Keratinocyte (primary cell): ENCODE results near the gene TUNAR. TPM values are rescaled to one million over a fixed set of nuclear protein-coding genes. Genes with fewer than 3 reads are reported as not detected.

Experiments used
- DNase-seq: peaks from one replicate; pipeline ENCODE4 v3.0.0-alpha.2; 2011; ENCODE audit warnings: low read depth, missing footprints, low spot score
- FAIRE-seq: peaks from 2 replicates; lab custom pipeline; 2011; peaks lifted over from hg19 to GRCh38; lab: Jason Lieb, UNC
- H2AFZ ChIP-seq: 2 replicates; pipeline ENCODE4 v1.6.0; 2012; ENCODE audit warnings: low read length, control low read depth, inconsistent platforms; ENCODE audit not compliant: control insufficient read depth
- H3K27ac ChIP-seq: 2 replicates; pipeline ENCODE4 v1.5.1; 2011; ENCODE audit warnings: low read length; ENCODE audit not compliant: control insufficient read depth, insufficient read depth
- H3K27me3 ChIP-seq: 3 replicates; pipeline ENCODE4 v1.6.0; 2011; ENCODE audit warnings: low read length; ENCODE audit not compliant: control insufficient read depth, insufficient read depth; ENCODE audit errors: extremely low read depth
- H3K36me3 ChIP-seq, 2 experiments: 2 replicates in 1 of 2; 3 replicates in 1 of 2; pipeline ENCODE4 v1.5.1; 2011; ENCODE audit warnings: low read length in 2 of 2, mild to moderate bottlenecking in 1 of 2; ENCODE audit not compliant: control insufficient read depth in 2 of 2, insufficient read depth in 2 of 2; ENCODE audit errors: extremely low read depth in 1 of 2
- H3K4me1 ChIP-seq: 3 replicates; pipeline ENCODE4 v1.5.1; 2011; ENCODE audit warnings: low read length; ENCODE audit not compliant: control insufficient read depth, insufficient read depth; ENCODE audit errors: extremely low read depth
- H3K4me2 ChIP-seq: 3 replicates; pipeline ENCODE4 v1.6.0; 2011; ENCODE audit warnings: low read depth, low read length; ENCODE audit not compliant: control insufficient read depth, insufficient read depth; ENCODE audit errors: extremely low read depth
- H3K4me3 ChIP-seq, 3 experiments: fragments of 200-600 bp in 1 of 3; sonication (generic) in 1 of 3; 2 replicates in 2 of 3; 3 replicates in 1 of 3; pipeline ENCODE4 v1.5.1; 2011 to 2016; ENCODE audit warnings: low read length in 3 of 3, mild to moderate bottlenecking in 3 of 3, control low read depth in 2 of 3, inconsistent platforms in 1 of 3, low read depth in 1 of 3, mixed read lengths in 1 of 3, mixed run types in 1 of 3, moderate library complexity in 1 of 3; ENCODE audit not compliant: control insufficient read depth in 2 of 3, insufficient read depth in 2 of 3; ENCODE audit errors: extremely low read depth in 1 of 3
- H3K79me2 ChIP-seq: 2 replicates; pipeline ENCODE4 v1.6.0; 2012; ENCODE audit warnings: low read length; ENCODE audit not compliant: control insufficient read depth, insufficient read depth
- H3K9ac ChIP-seq: 3 replicates; pipeline ENCODE4 v1.6.0; 2011; ENCODE audit warnings: low read length; ENCODE audit not compliant: control insufficient read depth, insufficient read depth; ENCODE audit errors: extremely low read depth
- H3K9me1 ChIP-seq: 3 replicates; pipeline ENCODE4 v1.6.0; 2011; ENCODE audit warnings: low read length; ENCODE audit not compliant: control insufficient read depth, insufficient read depth; ENCODE audit errors: extremely low read depth
- H3K9me3 ChIP-seq: 2 replicates; pipeline ENCODE4 v1.5.1; 2012; ENCODE audit warnings: low read depth, low read length; ENCODE audit not compliant: control insufficient read depth
- H4K20me1 ChIP-seq: 3 replicates; pipeline ENCODE4 v1.6.0; 2011; ENCODE audit warnings: low read length; ENCODE audit not compliant: control insufficient read depth, insufficient read depth; ENCODE audit errors: extremely low read depth
- EZH2 ChIP-seq: IDR thresholded peaks from one replicate; pipeline ENCODE4 v1.6.1; 2012; ENCODE audit warnings: inconsistent platforms, mild to moderate bottlenecking, low read length, moderate library complexity
- dilution Hi-C: fragments of 300-500 bp; cut with MboI; formaldehyde crosslinking; loops from one replicate; pipeline ENCODE4 v1.7.0; 2020; ENCODE audit warnings: low sequenced_read_pairs; ENCODE audit not compliant: extremely low pct_ligation_motif_present
- polyA plus RNA-seq, 5 experiments: library from polyadenylated mRNA; depleted of rRNA in 3 of 5; stranded (reverse) in 3 of 5; stranded (forward) in 1 of 5; unstranded in 1 of 5; fragments of >200 nt; gene quantifications; 1 replicate in 1 of 5; 2 replicates in 3 of 5; 3 replicates in 1 of 5; pipeline versions ENCODE4 v1.2.1 to v1.2.3, GENCODE V29; 2011 to 2012; ENCODE audit warnings: missing spikeins in 2 of 5, low read depth in 1 of 5, low replicate concordance in 1 of 5
- TF ChIP-seq, protein P1 (sequence below), 3 experiments: IDR thresholded peaks in 1 of 3; conservative IDR thresholded peaks in 1 of 3; optimal IDR thresholded peaks in 1 of 3; 2 replicates in 2 of 3; 3 replicates in 1 of 3; pipeline versions ENCODE3 to v1.5.1; 2011; ENCODE audit warnings: low read length in 3 of 3, mild to moderate bottlenecking in 3 of 3, moderate library complexity in 2 of 3, control low read depth in 1 of 3, inconsistent platforms in 1 of 3; ENCODE audit not compliant: insufficient read depth in 2 of 3; ENCODE audit errors: extremely low read depth in 1 of 3

The TUNAR gene
- polyA plus RNA-seq, 1 donor (not counting 4 experiments of a cell fraction or from before 2014, with no cell fraction given): not detected

DNA sequence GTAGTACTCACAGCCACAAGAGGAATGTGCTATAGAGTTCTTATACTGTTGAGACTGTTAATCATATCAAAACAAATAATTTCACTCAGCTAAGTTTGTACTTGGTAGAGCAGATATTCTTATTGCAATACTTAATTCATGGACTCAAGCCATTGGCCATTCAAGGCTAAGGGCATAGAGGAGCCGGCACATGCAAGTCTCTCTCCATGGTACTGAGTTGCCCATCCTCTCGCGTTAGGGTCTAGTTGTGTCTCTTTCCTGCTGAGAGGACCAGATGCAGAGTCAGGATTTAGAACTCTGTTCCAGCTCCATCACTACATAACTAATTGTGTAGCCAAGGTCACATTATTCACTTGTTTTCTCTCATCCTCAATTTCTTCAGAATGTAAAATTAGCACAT lies 14.4 kb upstream of the TUNAR start:
- dilution Hi-C loops: no loop called here
- Histone ChIP-seq H4K20me1 (no peaks in the 10 kb centered on the region), H3K4me3 (no peak overlapping the region), H3K79me2 (no peaks in the 10 kb centered on the region), H3K27ac (no peak overlapping the region), H3K9me1 (no peaks in the 10 kb centered on the region), H3K9me3 (no peaks in the 10 kb centered on the region), H3K4me2 (no peak overlapping the region), H3K9ac (no peak overlapping the region), H2AFZ (no peak overlapping the region), H3K4me1 (no peaks in the 10 kb centered on the region), H3K36me3 (no peaks in the 10 kb centered on the region), H3K27me3 (no peaks in the 10 kb centered on the region)
- FAIRE-seq (no peak), DNase-seq (no peak)
- TF ChIP-seq EZH2: no peak
- TF ChIP-seq, protein P1, sequence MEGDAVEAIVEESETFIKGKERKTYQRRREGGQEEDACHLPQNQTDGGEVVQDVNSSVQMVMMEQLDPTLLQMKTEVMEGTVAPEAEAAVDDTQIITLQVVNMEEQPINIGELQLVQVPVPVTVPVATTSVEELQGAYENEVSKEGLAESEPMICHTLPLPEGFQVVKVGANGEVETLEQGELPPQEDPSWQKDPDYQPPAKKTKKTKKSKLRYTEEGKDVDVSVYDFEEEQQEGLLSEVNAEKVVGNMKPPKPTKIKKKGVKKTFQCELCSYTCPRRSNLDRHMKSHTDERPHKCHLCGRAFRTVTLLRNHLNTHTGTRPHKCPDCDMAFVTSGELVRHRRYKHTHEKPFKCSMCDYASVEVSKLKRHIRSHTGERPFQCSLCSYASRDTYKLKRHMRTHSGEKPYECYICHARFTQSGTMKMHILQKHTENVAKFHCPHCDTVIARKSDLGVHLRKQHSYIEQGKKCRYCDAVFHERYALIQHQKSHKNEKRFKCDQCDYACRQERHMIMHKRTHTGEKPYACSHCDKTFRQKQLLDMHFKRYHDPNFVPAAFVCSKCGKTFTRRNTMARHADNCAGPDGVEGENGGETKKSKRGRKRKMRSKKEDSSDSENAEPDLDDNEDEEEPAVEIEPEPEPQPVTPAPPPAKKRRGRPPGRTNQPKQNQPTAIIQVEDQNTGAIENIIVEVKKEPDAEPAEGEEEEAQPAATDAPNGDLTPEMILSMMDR (optimal IDR thresholded peaks at IDR 0.05 in 1 of 3, IDR thresholded peaks at IDR 0.05 in 1 of 3, conservative IDR thresholded peaks at IDR 0.05 in 1 of 3; ENCODE audit: extremely low read depth in 1 of 3, insufficient read depth in 2 of 3, low read length in 3 of 3): no peak

DNA sequence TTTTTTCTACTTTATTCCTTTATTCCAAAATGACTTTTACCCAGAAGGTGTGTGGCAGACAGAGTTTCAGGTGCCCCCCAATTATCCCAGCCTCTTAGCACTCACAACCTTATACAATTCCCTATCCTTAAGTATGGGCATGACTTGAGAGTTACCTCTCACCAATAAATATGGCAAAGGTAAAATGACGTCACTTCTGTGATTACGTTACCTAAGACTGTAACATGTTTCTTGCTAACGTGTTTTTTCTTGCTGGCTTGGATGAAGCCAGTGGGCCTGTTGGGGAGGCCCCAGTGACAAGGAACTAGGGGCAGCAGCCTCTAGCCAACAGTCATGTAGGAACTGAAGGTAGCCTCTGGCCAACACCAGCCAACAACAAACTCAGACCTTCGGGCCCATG lies 13.3 kb upstream of the TUNAR start:
- no peaks in the 10 kb centered on the region for H3K4me1 ChIP-seq
- dilution Hi-C loops: no loop called here
- no peaks in the 10 kb centered on the region for H3K9me1 ChIP-seq
- no peak overlapping the region for H3K9ac ChIP-seq
- FAIRE-seq (no peak), DNase-seq (no peak)
- TF ChIP-seq, protein P1 (optimal IDR thresholded peaks at IDR 0.05 in 1 of 3, IDR thresholded peaks at IDR 0.05 in 1 of 3, conservative IDR thresholded peaks at IDR 0.05 in 1 of 3; ENCODE audit: extremely low read depth in 1 of 3, insufficient read depth in 2 of 3, low read length in 3 of 3): no peak
- TF ChIP-seq EZH2: no peak
- H3K4me3 ChIP-seq: no peak overlapping the region
- no peak overlapping the region for H2AFZ ChIP-seq
- H4K20me1 ChIP-seq: no peaks in the 10 kb centered on the region
- H3K79me2 ChIP-seq: no peaks in the 10 kb centered on the region
- no peaks in the 10 kb centered on the region for H3K36me3 ChIP-seq
- no peaks in the 10 kb centered on the region for H3K9me3 ChIP-seq
- H3K4me2 ChIP-seq: no peak overlapping the region
- H3K27ac ChIP-seq: no peak overlapping the region
- no peaks in the 10 kb centered on the region for H3K27me3 ChIP-seq
